Naive B cell (primary cell): Measurements from ENCODE around the gene PLXNA4. TPM values are rescaled to one million over a fixed set of nuclear protein-coding genes. Genes with fewer than 3 reads are reported as not detected.

ENCODE experiments used
- ATAC-seq, 2 donors: fragments of 150-1000 bp; cut with Tn5 transposase; 2 replicates each; pipeline ENCODE4 v1.10.0; 2021; ENCODE audit warnings: low read depth in 2 of 2, mild to moderate bottlenecking in 2 of 2, moderate library complexity in 2 of 2
- DNase-seq: peaks from one replicate; pipeline ENCODE4 v3.0.0; 2022
- H3K27ac Mint-ChIP-seq, 6 donors: one replicate each; pipeline ENCODE4 v1.8.0; 2020 to 2022; ENCODE audit warnings: mild to moderate bottlenecking in 6 of 6, mixed read lengths in 6 of 6, moderate library complexity in 5 of 6, inconsistent platforms in 2 of 6
- H3K27me3 Mint-ChIP-seq, 3 donors: one replicate each; pipeline ENCODE4 v1.8.0; 2021 to 2022; ENCODE audit warnings: mixed read lengths in 3 of 3, mild to moderate bottlenecking in 1 of 3
- H3K36me3 Mint-ChIP-seq, 2 donors: one replicate each; pipeline ENCODE4 v1.8.0; 2020 to 2022; ENCODE audit warnings: mixed read lengths in 2 of 2, inconsistent platforms in 1 of 2, mild to moderate bottlenecking in 1 of 2
- H3K4me1 Mint-ChIP-seq, 3 donors: one replicate each; pipeline ENCODE4 v1.8.0; 2020 to 2022; ENCODE audit warnings: mixed read lengths in 3 of 3, inconsistent platforms in 1 of 3, mild to moderate bottlenecking in 1 of 3, moderate library complexity in 1 of 3
- H3K4me3 Mint-ChIP-seq, 8 donors: one replicate each; pipeline ENCODE4 v1.8.0; 2020 to 2022; ENCODE audit warnings: mild to moderate bottlenecking in 8 of 8, mixed read lengths in 8 of 8, moderate library complexity in 8 of 8, inconsistent platforms in 2 of 8
- H3K9me3 Mint-ChIP-seq, 7 donors: one replicate each; pipeline ENCODE4 v1.8.0; 2020 to 2022; ENCODE audit warnings: mixed read lengths in 7 of 7, mild to moderate bottlenecking in 5 of 7, inconsistent platforms in 2 of 7, moderate library complexity in 1 of 7
- polyA plus RNA-seq, 6 donors: library from polyadenylated mRNA; unstranded; fragments of 300-500 nt; fragmentation: Illumina TruSeq; gene quantifications; one replicate each; pipeline ENCODE4 v1.2.3, GENCODE V29; 2021; ENCODE audit warnings: low read depth in 6 of 6

Gene PLXNA4
- polyA plus RNA-seq, 6 donors from 2014 or later: not detected

DNA sequence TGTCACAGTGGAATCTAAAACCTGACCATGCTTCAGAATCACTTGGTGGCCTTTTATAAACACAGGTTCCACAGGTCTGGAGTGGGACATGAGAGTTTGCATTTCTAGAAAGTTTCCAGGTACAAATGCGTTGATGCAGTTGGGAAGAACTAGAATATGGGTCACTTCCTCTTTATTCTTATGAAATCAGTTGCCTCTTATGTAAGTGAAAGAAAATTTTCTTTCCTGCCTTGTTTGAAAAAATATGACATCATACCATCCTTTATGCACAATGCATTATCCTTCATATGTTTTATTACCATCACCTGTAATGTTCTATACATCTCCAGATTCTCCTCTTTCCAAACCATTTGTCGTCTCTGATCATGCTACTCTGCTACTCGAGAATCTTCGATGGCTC lies 44.0 kb downstream of the PLXNA4 start:
- no peak for DNase-seq
- Mint-ChIP-seq H3K27me3 (peaks cover 0 to 8% (median 0%) of the 10 kb centered on the region in 3 donors), H3K27ac (no peak overlapping the region), H3K4me1 (no peaks in the 10 kb centered on the region), H3K36me3 (no peaks in the 10 kb centered on the region), H3K9me3 (no peaks in the 10 kb centered on the region), H3K4me3 (no peak overlapping the region)
- no peak for ATAC-seq

DNA sequence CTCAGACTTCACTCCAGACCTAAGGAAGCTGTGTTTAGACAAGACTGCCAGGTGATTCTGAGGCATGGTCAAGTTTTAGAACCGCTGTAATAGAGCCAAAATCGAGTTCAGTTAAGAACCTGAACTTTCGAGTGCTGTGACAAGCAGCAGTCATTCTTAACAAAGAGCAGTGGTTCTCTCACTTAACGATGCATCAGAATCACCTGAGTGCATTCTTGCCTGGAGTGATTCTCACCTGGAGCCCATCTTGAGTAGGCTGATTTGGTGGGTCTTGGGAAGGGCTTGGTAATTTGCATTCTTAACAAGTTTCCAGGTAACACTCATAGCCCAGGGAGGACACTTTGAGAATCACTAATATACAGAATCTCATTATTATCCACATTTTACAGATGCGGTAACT lies 44.7 kb downstream of the PLXNA4 start:
- no peaks in the 10 kb centered on the region for H3K4me1 Mint-ChIP-seq
- H3K27me3 Mint-ChIP-seq: peaks cover 0 to 8% (median 0%) of the 10 kb centered on the region in 3 donors
- H3K4me3 Mint-ChIP-seq: no peak overlapping the region
- DNase-seq (no peak), ATAC-seq (no peak)
- no peaks in the 10 kb centered on the region for H3K36me3 Mint-ChIP-seq
- H3K27ac Mint-ChIP-seq: no peak overlapping the region
- peaks cover 0 to 2% (median 0%) of the 10 kb centered on the region in 7 donors for H3K9me3 Mint-ChIP-seq

DNA sequence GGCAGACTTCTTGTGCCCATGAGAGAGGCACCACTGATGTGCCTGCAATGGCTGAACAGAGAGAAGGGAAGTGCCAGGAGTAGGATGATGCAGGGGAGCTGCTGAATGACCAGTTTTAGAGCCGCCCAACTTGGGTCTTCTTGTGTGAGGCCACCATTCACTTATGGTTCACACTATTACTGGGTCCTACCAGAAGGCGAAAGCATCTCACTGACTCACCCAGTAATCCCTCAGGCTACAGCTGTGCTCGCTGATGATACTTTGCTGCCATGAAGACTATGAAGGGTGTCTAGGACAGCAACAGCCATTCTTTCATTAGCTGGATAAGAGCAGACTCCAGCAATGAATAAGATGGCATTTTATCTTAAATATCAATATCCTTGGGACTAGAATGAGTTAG lies 47.6 kb downstream of the PLXNA4 start:
- Mint-ChIP-seq H3K27ac (no peak overlapping the region), H3K36me3 (no peaks in the 10 kb centered on the region), H3K4me3 (no peak overlapping the region), H3K9me3 (peaks cover 0 to 2% (median 0%) of the 10 kb centered on the region in 7 donors), H3K4me1 (no peaks in the 10 kb centered on the region), H3K27me3 (peaks cover 0 to 8% (median 0%) of the 10 kb centered on the region in 3 donors)
- ATAC-seq: no peak
- no peak for DNase-seq

DNA sequence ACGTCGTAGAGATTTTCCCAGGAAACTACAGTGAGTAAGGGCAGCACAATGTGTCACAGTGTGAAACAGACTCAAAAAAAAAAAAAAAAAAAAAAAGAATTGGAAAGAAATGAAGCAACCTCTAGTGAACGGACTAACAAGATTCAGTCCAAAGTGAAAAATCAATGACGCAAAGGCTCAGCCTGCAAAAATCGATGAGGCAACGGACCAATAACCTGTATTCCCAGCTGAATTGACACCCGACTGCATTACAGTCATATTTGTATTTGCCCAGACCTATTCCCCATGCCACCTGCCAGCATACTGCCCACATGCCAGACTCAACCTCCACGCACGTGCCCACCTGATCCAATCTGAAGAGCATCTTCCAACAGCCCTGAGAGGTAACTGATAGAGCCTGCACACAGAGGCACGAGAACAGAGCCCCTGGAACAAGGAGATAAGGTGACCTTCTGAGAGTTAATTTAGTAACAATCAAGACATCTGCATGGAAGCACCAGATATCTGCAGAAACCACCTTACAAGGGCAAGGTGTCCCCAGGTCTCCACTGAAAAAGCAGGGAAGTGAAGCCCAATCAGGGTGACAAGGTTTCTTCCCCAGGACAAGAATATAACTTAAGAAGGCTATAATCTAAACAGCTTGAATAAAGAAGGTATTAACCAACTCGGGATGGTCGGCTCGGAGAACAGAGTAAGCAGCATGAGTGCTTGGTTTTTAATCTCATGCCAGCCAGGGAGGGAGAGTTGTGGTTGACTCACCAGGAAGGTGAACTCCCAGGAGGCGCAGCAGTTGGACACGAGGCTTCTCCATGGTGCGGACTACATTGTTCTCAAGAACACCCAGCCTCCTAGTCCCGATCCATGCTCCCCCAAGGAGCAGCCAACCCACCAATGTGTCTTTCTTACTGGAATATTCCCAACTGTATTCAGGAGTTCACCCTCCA lies 48.5 kb downstream of the PLXNA4 start:
- Mint-ChIP-seq H3K9me3 (peaks cover 0 to 2% (median 0%) of the 10 kb centered on the region in 7 donors), H3K27me3 (peaks cover 0 to 8% (median 0%) of the 10 kb centered on the region in 3 donors), H3K27ac (peak overlapping the region in 2 of 6 donors; percentile 3 to 46), H3K4me3 (no peak overlapping the region), H3K4me1 (no peaks in the 10 kb centered on the region), H3K36me3 (no peaks in the 10 kb centered on the region)
- ATAC-seq (no peak), DNase-seq (no peak)

DNA sequence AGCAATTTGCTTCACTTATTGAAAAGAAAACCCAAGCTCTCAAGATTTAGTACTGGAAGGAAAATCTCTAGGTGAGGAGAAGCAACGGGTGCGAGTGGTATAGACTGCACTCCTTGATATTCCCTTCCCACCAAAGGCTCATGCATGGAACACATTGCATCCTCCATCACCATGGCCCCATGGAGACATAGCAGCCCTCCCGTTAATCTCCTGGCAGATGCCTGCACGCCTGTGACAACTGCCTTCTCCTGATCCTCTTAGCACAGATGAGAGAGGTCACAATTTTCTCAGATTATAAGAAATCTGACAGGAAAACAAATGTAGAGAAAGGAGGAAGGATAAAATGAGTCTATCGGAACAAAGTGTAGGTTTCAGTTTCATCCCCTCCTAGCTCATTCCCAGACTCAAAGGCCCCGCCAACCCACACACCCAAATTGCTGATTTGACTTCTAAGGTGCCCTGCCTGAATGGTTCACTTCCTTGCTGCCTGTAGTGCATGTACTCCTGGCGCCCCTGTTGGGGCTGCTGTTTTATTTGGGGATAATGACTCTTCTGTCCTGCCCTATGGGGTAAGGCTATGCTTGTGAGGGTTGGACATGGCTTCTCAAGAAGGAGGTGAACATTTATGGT lies 50.0 kb downstream of the PLXNA4 start:
- Mint-ChIP-seq H3K9me3 (peaks cover 0 to 2% (median 0%) of the 10 kb centered on the region in 7 donors), H3K27ac (no peak overlapping the region), H3K27me3 (peaks cover 0 to 8% (median 0%) of the 10 kb centered on the region in 3 donors), H3K4me3 (no peak overlapping the region), H3K4me1 (no peaks in the 10 kb centered on the region), H3K36me3 (no peaks in the 10 kb centered on the region)
- DNase-seq: no peak
- no peak for ATAC-seq

DNA sequence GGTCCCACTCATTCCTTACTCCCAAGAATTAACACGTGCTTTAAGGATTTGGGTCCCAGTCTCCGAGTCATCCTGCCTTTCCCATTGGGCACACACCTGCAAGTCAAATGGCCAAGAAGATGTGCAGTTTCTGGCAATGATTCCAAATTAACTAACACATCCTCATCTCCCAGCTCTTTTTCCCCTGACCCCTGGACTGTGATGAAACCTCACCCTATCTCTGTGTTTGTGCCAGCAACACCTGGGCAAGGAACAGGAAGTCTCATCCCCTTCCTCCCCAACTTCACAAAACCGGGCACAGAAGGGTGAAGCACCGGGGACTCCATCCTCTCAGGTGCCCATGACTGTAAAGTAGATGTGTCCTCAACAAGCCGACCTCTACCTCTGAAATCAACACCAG lies 54.8 kb downstream of the PLXNA4 start:
- Mint-ChIP-seq H3K4me3 (no peak overlapping the region), H3K36me3 (no peaks in the 10 kb centered on the region), H3K27ac (no peak overlapping the region), H3K27me3 (no peaks in the 10 kb centered on the region), H3K4me1 (no peaks in the 10 kb centered on the region), H3K9me3 (no peaks in the 10 kb centered on the region)
- ATAC-seq (no peak), DNase-seq (no peak)

DNA sequence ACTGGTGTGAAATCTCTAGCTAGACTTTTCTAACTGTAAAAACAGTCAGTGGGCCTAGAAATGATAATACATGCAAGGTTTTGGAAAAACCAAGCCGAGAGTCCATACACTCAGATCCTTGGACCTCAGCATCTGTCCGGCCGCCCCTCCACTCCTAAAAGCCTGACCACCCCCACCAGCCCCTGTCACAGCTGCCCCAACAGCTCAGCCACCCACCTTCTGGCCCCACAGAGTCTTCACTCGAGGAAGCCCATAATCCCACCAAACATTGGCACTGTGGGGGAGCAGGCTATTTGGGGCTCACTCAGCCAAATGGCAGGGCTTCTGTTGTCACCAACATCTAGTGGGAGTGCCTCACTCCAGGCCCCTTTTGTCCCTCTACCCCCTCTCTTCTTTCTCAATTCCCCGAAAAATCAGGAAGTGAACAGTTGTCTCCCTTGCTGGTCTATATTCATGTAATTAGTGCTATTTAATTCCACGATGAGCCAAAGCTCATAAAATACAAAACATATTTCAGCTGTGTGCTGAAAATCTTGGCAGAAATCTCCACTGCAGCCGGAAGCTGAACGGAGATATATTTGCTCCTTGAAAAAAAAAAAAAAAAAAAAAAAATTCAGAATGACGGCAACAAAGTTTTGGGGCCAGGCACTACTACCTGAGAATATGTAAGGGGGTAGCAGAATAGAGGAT lies 55.5 kb downstream of the PLXNA4 start:
- Mint-ChIP-seq H3K36me3 (no peaks in the 10 kb centered on the region), H3K4me1 (no peaks in the 10 kb centered on the region), H3K27me3 (no peaks in the 10 kb centered on the region), H3K4me3 (no peak overlapping the region), H3K27ac (no peak overlapping the region), H3K9me3 (no peaks in the 10 kb centered on the region)
- ATAC-seq (no peak), DNase-seq (no peak)

DNA sequence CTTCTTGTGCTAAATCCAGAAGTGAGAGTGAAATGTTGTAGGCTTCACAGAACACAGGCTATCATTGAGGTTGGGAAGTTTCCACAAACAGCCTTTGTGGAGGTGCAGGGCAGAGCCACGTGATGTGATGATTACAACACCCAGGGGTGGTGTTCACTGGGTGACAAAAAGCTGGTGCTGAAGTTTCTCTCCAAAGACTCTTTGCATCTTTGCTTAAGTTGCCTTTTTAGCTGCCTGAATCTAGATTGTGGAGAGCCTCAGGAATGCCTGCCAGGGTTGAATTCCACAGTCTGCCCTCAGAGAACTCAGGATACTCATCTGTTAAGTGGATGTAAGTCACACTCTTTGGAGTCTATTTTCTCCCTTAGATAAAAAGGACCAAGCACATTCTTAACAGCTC lies 56.3 kb downstream of the PLXNA4 start:
- Mint-ChIP-seq H3K4me3 (no peak overlapping the region), H3K36me3 (no peaks in the 10 kb centered on the region), H3K27ac (no peak overlapping the region), H3K27me3 (peaks cover 0 to 2% (median 0%) of the 10 kb centered on the region in 3 donors), H3K9me3 (no peaks in the 10 kb centered on the region), H3K4me1 (no peaks in the 10 kb centered on the region)
- no peak for DNase-seq
- no peak for ATAC-seq

DNA sequence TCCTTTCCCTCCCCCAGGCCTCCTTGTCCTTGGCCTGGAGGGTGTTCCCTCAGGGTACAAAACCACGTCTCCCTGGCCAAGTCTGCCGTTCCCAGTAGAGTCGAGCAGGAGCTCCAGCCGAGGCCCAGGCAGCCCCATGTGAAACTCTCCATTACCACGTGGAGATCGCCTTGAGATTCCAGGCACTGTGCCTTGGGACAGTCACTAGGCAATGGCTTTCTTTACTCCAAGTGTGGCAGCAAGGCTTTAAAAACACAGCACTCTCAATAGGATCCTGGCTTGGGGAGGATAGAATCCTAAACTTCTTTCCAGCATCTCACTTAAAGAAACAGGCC lies 57.5 kb downstream of the PLXNA4 start:
- Mint-ChIP-seq H3K9me3 (no peaks in the 10 kb centered on the region), H3K27ac (no peak overlapping the region), H3K4me1 (no peaks in the 10 kb centered on the region), H3K27me3 (peaks cover 0 to 6% (median 0%) of the 10 kb centered on the region in 3 donors), H3K4me3 (no peak overlapping the region), H3K36me3 (no peaks in the 10 kb centered on the region)
- DNase-seq: no peak
- no peak for ATAC-seq

DNA sequence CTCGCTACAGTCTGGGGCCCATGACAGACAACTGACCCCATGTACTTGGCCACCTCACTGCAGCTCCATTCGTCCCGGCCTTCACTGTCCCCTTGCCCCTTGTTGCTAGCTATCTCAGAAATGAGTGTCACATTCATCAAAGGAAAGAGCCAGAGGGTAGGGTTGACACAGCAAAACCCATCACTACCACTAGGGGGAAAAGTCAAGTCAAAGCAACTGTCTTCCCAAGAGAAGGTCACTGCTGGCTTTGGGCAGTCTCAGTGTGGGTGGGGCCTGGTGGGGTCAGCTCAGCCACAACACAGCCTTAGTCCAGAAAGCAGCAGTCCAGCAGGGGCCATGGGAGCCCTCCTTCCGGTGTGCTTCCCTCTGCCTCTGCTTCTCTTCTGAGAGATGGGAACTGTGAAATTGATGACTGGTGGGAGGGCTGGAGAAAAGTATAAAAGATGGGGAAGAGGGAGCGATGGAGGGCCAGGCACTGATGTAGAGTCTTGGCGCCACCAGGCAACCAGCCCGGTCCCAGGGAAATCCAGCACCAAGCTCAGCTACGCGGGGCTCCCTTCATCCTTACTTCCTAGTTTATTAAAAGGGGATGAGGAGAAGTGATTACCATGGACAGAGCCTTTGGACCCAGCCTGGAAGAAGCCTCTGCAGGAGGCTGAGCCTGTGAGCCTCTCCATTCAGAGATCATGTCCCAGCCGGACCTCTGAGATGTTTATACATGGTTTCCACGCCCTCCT lies 58.0 kb downstream of the PLXNA4 start:
- DNase-seq (no peak), ATAC-seq (no peak)
- Mint-ChIP-seq H3K9me3 (no peaks in the 10 kb centered on the region), H3K27ac (no peak overlapping the region), H3K4me3 (no peak overlapping the region), H3K4me1 (no peaks in the 10 kb centered on the region), H3K27me3 (peaks cover 0 to 6% (median 0%) of the 10 kb centered on the region in 3 donors), H3K36me3 (no peaks in the 10 kb centered on the region)

DNA sequence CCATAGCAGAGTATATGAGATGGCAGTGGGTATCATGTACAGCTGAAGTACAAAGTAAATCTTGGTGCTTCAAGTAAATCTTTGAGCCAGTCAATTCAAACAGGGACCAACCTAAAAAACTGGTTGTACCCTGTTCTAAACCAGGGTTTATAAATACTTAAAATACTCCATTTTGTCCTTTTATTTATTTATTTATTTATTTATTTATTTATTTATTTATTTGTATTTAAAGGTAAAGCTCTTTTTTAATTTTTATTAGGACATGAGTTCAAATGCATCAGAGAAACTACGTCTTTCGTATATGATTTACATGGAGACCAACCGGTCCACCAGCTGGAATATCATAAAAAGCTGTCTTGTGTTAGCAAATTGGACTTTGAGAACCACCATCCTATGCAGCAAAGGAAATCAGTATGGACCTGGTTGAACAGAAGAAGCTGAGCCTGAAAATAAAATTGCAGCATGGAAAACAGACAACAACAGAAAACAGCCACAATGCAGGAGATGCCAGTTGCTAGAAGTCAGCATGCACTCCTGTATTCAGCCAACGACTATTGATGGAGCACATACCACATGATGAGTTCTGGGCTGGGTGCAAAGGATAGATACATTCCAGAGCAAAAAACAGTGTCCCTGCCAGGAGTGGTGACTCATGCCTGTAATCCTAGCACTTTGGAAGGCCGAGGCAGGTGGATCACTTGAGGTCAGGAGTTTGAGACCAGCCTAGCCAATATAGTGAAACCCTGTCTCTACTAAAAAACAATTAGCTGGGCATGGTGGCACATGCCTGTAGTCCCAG lies 60.0 kb downstream of the PLXNA4 start:
- no peaks in the 10 kb centered on the region for H3K9me3 Mint-ChIP-seq
- no peak overlapping the region for H3K4me3 Mint-ChIP-seq
- H3K27me3 Mint-ChIP-seq: peaks cover 0 to 6% (median 0%) of the 10 kb centered on the region in 3 donors
- H3K27ac Mint-ChIP-seq: no peak overlapping the region
- ATAC-seq: no peak
- H3K36me3 Mint-ChIP-seq: no peaks in the 10 kb centered on the region
- DNase-seq: no peak
- no peaks in the 10 kb centered on the region for H3K4me1 Mint-ChIP-seq

DNA sequence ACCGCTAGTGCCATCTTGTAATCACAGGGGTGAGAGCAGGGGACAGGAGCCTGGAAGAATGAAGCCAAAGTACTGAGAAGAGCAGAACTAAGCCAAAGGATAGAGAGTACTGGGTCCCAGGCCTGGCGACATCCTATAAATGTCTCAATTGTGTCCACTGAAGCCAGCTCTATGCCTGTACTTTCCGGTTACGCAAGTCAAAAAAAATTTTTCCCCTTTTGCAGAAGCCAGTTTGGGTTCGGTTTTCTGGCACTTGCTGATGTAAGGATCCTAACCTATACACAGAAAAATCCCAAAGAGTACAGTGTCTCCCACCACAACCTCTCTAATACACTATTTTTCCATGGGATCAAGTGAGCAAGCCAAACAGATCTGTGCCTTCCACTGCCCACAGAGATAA lies 61.1 kb downstream of the PLXNA4 start:
- ATAC-seq: no peak
- Mint-ChIP-seq H3K4me1 (no peaks in the 10 kb centered on the region), H3K27ac (no peak overlapping the region), H3K36me3 (no peaks in the 10 kb centered on the region), H3K27me3 (peaks cover 0 to 6% (median 0%) of the 10 kb centered on the region in 3 donors), H3K4me3 (no peak overlapping the region), H3K9me3 (no peaks in the 10 kb centered on the region)
- no peak for DNase-seq

DNA sequence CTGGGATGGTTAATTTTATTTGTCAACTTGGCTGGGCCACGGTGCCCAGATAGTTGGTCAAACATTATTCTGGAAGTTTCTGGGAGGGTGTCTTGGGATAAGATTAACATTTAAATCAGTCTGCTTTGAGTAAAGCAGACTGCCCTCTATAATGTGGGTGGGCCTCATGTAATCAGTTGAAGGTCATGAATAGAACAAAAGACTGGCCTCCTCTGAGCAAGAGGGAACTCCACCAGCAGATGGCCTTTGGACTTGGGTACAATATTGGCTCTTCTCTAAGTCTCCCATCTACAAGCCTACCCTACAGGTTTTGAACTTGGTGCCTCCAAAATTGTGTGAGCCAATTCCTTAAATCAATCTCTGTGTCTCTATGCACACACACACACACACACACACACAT lies 61.8 kb downstream of the PLXNA4 start:
- no peak overlapping the region for H3K4me3 Mint-ChIP-seq
- no peak overlapping the region for H3K27ac Mint-ChIP-seq
- H3K27me3 Mint-ChIP-seq: peaks cover 0 to 6% (median 0%) of the 10 kb centered on the region in 3 donors
- no peaks in the 10 kb centered on the region for H3K36me3 Mint-ChIP-seq
- ATAC-seq (no peak), DNase-seq (no peak)
- H3K4me1 Mint-ChIP-seq: no peaks in the 10 kb centered on the region
- no peaks in the 10 kb centered on the region for H3K9me3 Mint-ChIP-seq
